Bone marrow (tissue), 2 donors: ENCODE results near the gene MIGA2.

Experiments used
- DNase-seq, 2 donors: peaks; one replicate each; lab custom pipeline; 2025; lab: John Stamatoyannopoulos, UW

MIGA2 gene

DNA sequence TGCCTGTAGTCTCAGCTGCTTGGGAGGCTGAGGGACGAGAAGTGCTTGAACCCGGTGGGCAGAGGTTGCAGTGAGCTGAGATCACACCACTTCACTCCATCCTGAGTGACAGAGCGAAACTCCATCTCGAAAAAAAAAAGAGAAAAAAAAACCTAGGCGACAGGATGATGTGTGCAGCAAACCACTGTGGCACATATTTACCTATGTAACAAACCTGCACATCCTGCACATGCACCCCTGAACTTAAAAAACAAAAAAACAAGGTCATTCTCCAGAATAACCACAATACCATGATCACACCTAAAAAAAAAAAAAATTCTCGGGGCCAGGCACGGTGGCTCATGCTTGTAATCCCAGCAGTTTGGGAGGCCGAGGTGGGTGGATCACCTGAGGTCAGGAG, 37.0 kb downstream of the MIGA2 start:
- no peak for DNase-seq

DNA sequence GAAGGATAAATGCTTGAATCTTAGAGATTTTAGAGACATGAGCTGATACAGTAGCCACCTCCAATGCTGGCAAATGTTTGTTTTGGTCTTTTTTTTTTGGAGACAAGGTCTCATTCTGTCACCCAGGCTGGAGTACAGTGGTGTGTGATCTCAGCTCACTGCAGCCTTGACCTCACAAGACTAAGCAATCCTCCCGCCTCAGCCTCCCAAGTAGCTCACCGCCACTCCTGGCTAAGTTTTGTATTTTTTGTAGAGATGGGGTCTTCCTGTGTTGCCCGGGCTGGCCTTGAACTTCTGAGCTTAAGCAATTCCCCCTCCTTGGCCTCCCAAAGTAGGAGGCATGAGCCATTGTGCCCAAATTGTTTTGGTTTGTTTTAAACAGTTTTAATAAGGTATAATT, 37.7 kb downstream of the MIGA2 start:
- DNase-seq = no peak

DNA sequence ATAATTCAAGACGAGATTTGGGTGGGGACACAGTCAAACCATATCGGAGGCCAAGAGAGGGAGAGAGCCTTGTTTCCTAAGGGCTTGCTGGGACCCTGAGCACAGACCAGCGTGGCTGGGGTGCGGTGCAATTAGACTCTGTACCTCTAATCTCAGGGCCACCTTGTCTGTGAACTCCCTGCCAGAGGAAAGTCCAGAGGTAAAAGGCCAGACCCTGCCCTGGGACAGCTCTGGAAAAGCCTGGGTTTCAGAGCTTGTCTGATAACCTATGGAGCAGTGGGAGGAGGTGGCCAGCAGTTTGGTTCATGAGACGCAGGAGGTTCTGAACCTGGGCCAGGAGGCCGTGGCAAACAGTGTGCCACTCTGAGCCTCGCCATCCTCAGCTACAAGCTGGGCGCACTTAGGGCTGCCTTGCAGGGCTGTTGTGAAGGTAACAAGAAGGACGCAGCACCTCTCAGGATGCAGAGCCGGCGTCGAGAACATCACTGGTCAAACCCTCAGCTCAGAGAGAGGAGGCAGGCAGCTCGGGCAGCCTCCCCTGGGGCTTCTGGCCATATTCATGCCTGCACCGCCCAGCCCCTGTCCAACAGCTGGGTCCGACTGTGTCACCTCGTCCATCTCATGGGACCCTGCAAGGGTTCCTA, 39.7 kb downstream of the MIGA2 start:
- no peak for DNase-seq

DNA sequence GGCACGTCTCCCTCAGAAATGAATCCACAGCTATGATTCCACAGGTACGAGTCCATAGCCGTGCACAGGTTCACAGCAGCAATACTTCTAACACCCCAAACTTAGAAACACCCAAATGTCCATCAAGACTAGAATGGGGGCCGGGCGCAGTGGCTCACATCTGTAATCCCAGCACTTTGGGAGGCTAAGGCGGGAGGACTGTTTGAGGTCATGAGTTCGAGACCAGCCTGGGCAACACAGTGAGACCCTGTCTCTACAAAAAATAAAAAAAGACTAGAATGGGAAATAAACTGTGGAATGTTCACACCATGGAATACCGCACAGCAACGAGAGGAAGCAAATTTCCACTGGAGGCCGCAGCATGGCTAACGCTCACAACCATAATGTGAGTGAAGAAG, 40.2 kb downstream of the MIGA2 start:
- DNase-seq = no peak

GRCh38 chr9:129077236-129077635, 40.8 kb downstream of the MIGA2 start:
- DNase-seq = no peak

DNA sequence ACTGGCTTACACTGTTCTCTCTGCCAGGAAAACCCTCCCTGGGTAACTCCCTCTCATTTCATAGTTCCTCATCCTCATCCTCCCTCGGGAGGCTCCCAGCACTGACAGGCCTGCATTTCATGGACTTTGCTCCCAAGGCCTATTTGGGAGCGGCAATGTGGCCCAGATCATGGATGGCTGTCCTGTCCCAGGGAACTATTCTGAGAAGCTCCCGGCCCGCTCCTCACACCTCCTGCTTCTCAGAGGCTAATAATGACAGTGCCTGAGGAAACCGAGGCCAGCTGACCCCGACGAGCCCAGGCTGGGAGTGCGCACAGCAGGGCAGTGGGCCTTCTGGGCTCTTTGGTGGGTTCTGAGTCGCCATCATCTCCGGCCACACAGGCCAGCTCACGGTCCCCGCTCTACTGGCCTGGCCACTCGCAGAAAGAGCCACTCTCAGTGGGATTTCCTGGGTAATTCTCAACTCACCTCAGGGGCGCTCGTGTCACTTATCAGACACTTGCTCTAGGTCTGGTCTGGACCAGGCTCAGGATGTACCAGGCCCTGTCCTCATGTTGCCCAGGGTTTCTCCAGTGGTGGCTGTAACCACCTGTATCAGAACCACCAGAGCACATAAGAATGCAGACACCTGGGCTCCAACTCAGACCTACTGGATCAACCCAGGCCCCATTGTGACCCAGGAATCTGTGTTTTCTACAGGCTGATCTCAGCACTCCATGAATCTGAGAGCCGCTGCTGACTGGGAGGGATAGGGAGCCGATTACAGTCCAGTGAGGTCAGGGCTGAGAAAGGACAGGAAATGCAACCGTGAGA, 42.5 kb downstream of the MIGA2 start:
- no peak for DNase-seq

DNA sequence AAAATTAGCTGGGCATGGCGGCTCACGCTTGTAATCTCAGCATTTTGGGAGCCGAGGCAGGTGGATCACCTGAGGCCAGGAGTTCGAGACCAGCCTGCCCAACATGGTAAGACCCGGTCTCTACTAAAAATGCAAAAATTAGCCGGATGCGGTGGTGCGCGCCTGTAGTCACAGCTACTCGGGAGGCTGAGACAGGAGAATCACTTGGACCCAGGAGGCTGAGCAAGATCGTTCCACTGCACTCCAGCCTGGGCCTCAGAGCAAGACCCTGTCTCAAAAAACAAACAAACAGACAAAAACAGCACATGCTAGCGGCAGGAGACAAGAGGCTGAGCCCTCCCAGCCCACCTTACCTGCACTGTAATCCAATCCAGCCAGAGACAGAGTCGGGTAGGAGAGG, 43.4 kb downstream of the MIGA2 start:
- DNase-seq = no peak

DNA sequence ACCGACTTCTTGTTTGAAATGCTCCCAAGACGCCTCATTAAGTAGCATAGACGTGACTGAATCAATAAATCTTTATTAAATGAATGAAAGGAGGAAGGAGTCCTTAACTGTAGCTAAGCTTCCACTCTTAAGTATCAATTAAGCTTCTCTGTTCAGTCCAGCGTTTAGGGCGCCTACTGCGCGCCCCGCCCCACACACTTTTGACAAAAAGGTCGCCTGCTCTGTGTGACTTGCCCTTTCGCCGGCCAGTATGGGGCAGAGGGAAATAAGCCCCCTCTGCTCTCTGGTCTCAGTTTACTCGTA, 43.8 kb downstream of the MIGA2 start:
- no peak for DNase-seq

DNA sequence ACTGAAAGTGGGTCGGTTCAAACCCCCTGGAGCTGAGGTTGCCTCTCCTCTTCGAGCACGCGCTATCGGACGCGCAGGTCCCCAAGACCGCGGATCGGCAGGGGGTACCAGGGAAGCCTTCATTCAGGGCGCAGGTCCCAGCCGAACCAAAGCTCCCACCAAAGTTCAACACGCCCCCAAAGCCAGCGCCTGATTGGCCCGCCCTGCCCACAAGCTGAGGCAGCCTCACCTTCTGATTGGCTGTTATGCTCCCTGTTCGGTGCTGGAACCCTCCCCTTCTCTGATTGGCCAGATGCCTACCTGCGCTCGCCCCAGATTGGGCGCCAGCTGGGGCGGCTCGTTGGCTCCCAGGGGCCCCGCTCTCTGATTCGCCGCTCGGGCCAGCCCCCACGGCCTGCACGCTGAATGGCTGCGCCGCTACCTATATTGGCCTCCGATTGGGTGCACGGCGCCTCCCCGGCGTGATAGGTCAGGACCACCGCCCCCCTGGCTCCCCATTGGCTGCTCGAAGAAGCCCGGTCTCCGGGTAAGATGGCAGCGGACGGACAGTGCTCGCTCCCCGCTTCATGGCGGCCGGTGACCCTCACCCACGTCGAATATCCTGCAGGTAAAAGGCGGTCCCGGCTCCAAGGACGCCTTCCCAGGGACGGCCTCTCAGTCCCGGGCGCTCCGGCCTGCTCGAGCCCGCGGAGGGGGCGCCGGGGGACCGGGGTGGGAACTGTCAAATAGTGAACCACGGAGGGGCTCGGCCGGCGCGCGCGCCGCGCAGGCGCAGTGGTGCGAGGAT, 44.4 kb downstream of the MIGA2 start, which contains the start of gene DOLPP1:
Gene DOLPP1 (plus strand): TSS at position 511 of the 787 bp plus-strand sequence. CDS start 21 bp downstream, at position 532.
- DNase-seq = peak; percentile 97 to 100

- DNase-seq = no peak
Measured at GRCh38 chr9:129081388-129081904, 45.0 kb downstream of the MIGA2 start.

DNA sequence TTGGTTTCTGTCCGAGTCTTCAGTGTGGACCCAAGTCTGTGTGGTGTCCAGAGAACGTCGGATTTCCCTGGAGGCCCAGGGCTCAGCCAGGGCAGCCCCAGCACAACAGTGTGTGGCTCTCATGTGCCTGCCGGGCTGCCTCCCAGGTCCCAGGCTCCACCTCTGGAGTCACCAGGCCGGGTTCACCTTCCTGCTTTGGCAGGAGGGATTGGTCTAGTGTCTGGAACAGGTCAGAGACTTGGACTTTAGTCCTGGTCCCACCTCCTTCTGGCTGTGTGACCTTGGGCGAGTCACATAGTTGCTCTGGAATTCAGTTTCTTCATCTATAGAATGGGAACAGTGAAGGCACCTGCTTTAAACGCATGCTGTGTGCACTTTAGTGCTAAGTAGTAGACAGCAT, 47.7 kb downstream of the MIGA2 start:
- no peak for DNase-seq

DNA sequence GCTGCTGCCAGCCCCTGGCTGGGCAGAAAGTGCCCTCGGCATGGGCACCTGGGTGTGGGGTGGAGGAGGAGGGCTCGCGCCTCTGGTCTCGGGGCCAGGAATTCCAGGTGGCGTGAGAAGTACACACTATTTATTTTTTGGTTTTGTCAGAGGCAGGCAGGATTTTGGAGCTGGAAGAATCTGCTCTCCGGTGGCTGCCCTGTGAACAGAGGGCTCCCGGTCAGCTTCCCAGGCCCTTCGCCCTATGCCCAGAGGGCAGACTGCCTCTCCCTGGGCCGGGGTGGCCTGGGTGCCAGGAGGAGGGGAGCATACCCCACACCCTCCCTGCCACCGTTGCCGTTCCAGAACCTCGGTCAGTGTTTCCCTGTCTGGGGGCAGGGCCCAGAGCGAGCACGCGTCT, 52.8 kb downstream of the MIGA2 start:
- no peak for DNase-seq

GRCh38 chr9:129093602-129094386, 57.4 kb downstream of the MIGA2 start:
- DNase-seq = no peak

DNA sequence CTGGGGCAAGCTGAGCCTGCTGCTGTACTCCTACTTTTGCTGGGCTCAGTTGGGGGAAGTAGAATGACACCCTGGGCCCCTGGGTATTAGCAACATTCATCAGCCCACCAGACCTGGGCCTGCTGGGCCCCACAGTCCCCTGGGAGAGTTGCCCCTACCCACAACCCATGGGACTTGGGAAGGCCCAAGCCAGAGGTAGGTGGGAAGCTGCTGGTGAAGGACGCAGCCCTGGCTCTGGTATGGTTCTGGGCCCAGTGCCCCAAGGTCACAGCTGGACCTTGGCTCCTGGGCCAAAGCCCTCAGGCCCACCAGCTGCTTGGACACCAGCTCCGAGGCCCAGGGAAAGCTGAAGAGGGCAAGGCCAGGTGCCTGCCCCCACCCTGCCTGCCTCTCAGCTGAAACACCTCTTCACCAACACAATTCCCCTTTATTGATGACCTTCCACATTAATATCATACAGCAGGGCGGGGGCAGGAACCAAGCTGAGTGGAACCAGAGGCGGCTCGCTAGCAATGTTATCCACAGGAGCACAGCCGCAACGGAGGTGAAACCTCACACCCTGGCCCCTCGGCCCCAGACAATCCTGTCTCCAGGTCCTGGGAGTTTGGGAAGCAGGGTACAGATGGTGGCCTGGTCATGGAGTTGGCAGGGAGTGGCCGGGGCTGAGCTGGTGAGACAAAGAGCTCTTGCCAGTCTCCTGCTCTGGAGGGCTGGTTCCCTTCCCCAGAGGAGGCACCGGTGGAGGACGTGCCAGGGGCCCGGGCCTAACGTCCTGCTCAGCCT, 58.2 kb downstream of the MIGA2 start:
- DNase-seq = no peak

- no peak for DNase-seq
Measured at GRCh38 chr9:129095170-129095667, 58.8 kb downstream of the MIGA2 start.

DNA sequence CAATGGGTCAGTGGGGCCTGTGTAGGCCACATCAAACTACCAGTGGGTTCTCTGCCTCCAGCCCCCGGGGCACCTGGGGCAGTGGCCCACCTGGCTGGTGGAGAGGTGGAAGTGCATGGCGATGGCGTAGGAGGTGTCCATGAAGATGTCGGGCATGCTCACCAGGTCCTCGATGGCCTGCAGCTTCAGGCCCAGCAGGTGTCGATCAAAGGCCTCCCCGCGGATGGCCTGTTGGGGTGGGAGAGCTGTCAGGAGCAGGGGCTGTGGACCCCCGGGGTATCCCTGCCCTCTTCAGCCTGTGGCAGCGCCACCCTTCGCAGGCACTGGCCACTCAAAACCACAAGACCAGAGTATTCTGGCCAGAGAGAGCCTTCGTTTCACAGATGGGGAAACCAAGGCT, 59.5 kb downstream of the MIGA2 start:
- no peak for DNase-seq

DNA sequence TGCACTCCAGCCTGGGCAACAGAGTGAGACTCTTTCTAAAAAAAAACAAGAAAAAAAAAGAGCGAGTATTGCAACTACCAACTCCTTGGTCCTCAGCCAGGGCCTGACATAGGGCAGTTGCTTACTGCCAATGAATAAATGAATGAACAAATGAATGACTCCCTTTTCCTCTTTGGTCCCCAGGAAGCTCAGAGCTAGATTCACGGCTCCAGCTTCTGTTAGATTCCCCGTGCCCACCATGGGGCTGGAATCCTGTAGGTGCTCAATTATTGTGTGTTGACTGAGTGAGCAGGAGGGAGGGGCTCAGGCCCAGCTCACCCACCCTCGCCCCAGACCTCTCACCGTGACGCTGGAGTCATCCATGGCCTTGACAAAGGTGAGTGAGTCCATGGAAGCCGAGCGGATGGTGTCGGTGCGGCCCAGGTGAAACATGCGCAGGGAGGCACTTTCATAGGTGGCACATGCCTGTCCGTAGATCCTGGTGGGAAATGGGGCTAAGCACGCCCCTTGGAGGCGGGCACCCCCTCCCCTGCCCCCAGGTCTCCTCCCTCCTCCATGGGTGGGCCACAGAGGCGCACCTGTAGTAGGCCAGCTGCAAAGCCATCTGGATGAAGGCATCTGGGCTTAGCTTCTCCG, 61.4 kb downstream of the MIGA2 start:
- no peak for DNase-seq

DNA sequence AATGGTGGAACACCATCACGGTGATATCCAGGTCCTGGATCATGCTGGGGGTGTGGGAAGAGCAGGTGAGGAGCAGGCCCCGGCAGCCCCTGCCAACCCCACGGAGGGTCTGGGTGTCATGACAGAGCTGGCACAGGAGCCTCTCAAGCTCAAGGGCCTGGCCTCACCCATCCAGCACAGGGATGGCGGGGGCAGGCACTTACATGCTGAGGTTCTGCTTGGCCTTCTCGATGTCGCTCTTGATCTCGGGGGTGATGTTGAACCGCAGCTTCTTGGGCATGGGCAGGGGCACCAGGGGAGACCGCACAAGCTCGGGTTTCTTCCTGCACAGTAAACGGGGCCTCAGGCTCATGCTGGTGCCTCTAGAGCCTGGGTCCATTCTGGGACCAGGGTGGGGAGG, 61.9 kb downstream of the MIGA2 start:
- no peak for DNase-seq

DNA sequence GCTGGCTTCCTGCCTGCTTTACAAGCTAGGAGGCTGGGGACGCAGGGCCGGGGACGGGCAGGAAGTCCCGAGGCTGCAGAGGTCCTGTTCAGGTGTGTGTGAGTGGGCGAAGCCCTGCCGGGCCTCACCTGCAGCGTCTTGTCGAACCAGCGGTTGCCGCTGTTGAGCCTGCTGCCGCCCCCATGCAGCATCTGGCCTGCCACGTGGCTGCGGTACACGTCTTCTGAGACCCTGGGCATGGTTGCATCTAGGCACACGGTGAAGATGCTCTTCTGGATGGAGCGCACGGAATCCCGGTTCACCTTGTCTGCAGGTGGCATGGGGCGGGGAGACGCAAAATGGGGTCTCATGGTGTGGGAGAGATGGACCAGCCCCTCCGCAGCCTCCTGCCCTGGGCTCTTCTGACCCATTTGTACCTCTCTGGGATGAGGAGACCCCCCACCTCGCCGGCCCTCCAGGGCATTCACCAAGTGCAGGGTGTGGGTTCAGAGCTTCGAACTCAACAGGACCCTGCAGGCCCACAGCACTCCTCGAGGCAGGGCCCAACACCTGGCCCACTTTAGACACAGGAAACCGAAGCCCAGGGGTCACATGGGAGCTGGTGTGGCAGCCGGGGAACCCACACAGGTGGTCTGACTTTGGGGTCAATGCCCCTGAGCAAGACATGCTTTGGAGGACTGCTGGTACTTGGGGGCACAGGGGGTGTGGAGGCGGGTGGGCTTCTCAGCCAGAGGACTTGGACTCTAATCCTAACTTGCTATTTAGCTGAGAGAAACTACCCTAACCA, 64.2 kb downstream of the MIGA2 start:
- DNase-seq = no peak

DNA sequence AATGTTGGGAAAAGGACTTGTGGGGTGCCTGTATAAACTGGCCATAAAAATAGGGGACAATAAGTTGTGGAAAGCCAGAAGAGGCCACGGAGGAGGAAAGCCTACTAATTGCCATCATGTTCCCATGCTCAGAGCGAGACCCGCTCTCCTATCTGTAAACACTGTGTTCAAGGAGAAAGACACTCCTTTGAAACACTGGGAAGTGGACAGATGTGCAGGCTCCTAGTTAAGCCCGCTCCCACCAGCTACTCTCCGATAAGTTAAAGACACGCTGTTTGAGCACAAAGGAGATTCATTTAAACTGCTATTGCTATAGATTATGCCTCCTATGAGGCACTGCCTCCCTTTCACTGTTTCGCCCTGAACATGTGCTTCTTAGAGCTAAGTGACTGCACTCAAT, 64.9 kb downstream of the MIGA2 start:
- DNase-seq = no peak
